Effector memory CD4-positive, alpha-beta T cell (primary cell): ENCODE results near the gene CLDN2.

Experiments
- DNase-seq, 3 donors: peaks; one replicate each; pipeline ENCODE4 v3.0.0-alpha.2; 2020
- H3K27ac ChIP-seq: 2 replicates; pipeline ENCODE4 v1.7.0; 2013; ENCODE audit warnings: mild to moderate bottlenecking, low read length, moderate library complexity; ENCODE audit not compliant: insufficient read depth, poor library complexity, severe bottlenecking
- H3K27me3 ChIP-seq: replicated peaks from 2 replicates; pipeline ENCODE4 v1.7.0; 2013; ENCODE audit warnings: mild to moderate bottlenecking, low read length; ENCODE audit not compliant: insufficient read depth, control insufficient read depth, poor library complexity, severe bottlenecking
- H3K36me3 ChIP-seq: 2 replicates; pipeline ENCODE4 v1.7.0; 2013; ENCODE audit warnings: mild to moderate bottlenecking, low read length, moderate library complexity; ENCODE audit not compliant: control insufficient read depth, insufficient read depth
- H3K4me1 ChIP-seq: 2 replicates; pipeline ENCODE4 v1.7.0; 2013; ENCODE audit warnings: low read length, mild to moderate bottlenecking; ENCODE audit not compliant: control insufficient read depth, insufficient read depth, poor library complexity, severe bottlenecking
- H3K4me3 ChIP-seq: 2 replicates; pipeline ENCODE4 v1.7.0; 2013; ENCODE audit warnings: low read length, low read depth, mild to moderate bottlenecking; ENCODE audit not compliant: insufficient read depth, poor library complexity, severe bottlenecking
- H3K9me3 ChIP-seq: 2 replicates; pipeline ENCODE4 v1.7.0; 2013; ENCODE audit warnings: mild to moderate bottlenecking, low read length, moderate library complexity; ENCODE audit not compliant: control insufficient read depth

The CLDN2 gene

GRCh38 chrX:106936246-106936645 is 16.0 kb downstream of the CLDN2 start:
- no peak overlapping the region for H3K27ac ChIP-seq
- H3K9me3 ChIP-seq, result no peaks in the 10 kb centered on the region
- peaks cover 6% of the 10 kb centered on the region for H3K4me1 ChIP-seq
- H3K36me3 ChIP-seq, result no peaks in the 10 kb centered on the region
- DNase-seq, result no peak
- no peaks in the 10 kb centered on the region for H3K27me3 ChIP-seq
- H3K4me3 ChIP-seq, result no peak overlapping the region

GRCh38 chrX:106939566-106939965 is 19.4 kb downstream of the CLDN2 start:
- Histone ChIP-seq H3K36me3 (no peaks in the 10 kb centered on the region), H3K27ac (no peak overlapping the region), H3K27me3 (no peaks in the 10 kb centered on the region), H3K4me3 (no peak overlapping the region), H3K9me3 (no peaks in the 10 kb centered on the region), H3K4me1 (no peaks in the 10 kb centered on the region)
- DNase-seq, result no peak

GRCh38 chrX:106940068-106940467 is 19.9 kb downstream of the CLDN2 start:
- no peak overlapping the region for H3K4me3 ChIP-seq
- no peaks in the 10 kb centered on the region for H3K9me3 ChIP-seq
- H3K36me3 ChIP-seq, result no peaks in the 10 kb centered on the region
- DNase-seq, result no peak
- no peaks in the 10 kb centered on the region for H3K4me1 ChIP-seq
- H3K27me3 ChIP-seq, result no peaks in the 10 kb centered on the region
- H3K27ac ChIP-seq, result no peak overlapping the region

DNA sequence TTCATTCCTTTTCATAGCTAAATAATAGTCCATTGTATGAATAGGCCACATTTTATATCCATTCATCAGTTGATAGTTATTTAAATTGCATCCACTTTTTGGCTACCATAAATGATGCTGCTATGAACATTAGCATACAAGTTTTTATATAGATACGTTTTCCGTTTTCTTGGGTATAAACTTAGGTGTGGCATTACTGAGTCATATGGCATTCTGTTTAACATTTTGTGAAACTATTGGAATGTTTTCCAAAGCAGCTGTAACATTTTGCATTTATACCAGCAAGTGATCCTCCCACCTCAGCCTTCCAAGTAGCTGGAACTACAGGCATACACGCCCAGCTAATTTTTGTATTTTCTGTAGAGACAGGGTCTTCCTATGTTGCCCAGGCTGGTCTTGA is 26.3 kb downstream of the CLDN2 start:
- Histone ChIP-seq H3K4me1 (no peaks in the 10 kb centered on the region), H3K4me3 (no peak overlapping the region), H3K9me3 (no peaks in the 10 kb centered on the region), H3K36me3 (no peaks in the 10 kb centered on the region), H3K27me3 (no peaks in the 10 kb centered on the region), H3K27ac (no peak overlapping the region)
- DNase-seq, result no peak

DNA sequence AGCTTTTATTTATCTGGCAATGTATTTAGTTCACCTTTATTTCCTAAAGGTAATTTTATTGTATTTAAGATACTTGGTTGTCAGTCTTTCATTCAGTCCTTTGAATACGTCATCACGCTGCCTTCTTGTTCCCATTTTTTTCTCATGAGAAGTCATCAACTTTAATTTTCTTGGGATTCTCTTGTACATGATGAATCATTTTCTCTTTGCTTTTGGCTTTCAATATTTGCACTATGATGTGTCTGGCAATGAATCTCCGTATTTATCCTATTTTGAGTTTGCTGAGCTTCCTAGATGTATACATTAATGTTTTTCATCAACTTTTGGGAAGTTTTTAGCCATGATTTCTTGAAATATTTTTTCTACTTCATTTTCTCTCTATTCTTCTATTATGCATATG is 28.4 kb downstream of the CLDN2 start:
- no peaks in the 10 kb centered on the region for H3K4me1 ChIP-seq
- no peak for DNase-seq
- no peaks in the 10 kb centered on the region for H3K9me3 ChIP-seq
- no peaks in the 10 kb centered on the region for H3K36me3 ChIP-seq
- no peaks in the 10 kb centered on the region for H3K27me3 ChIP-seq
- no peak overlapping the region for H3K4me3 ChIP-seq
- H3K27ac ChIP-seq, result no peak overlapping the region

DNA sequence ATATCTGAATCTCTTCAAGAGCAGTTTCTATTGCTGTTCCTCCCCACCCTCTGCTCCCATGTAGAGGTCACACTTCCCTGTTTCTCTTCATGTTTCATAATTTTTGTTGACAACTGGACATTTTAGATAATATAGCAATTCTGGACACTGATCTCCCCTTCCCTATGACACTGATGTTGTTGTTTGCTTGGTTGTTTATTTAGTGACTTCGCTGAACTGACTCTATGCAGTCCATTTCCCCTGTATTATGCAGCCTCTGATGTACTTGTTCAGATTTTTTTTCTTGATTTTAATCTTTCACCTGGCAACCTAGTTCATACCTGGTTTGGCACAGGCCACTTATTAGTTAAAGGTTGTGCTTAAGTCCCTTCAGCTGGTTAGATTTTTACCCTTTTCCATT is 29.2 kb downstream of the CLDN2 start:
- Histone ChIP-seq H3K9me3 (no peaks in the 10 kb centered on the region), H3K4me3 (no peak overlapping the region)
- no peak for DNase-seq

DNA sequence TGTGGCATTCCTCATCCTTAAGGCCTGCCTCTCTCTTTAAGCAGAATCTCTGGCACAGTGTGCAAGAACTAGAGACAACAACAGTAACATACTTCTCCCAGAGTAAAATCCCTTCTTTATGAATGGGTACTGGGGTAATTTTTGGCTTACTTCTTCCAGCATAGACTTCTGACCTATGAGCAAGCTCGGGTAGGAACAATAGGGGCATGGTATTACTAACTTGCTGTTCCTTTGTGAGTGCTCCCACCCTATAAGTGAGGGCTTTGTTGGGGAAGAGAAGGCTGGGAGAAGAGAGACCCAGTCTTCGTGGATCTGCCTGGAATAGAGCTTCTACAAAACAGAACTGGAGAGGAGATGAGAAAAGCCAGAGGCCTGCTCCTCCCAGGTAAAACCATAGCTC is 30.2 kb downstream of the CLDN2 start:
- Histone ChIP-seq H3K4me3 (no peak overlapping the region), H3K9me3 (no peaks in the 10 kb centered on the region), H3K27me3 (no peaks in the 10 kb centered on the region), H3K27ac (no peak overlapping the region), H3K36me3 (no peaks in the 10 kb centered on the region), H3K4me1 (no peaks in the 10 kb centered on the region)
- DNase-seq, result no peak

More for the DNA sequence above, 29.2 kb downstream of the CLDN2 start:
- Histone ChIP-seq H3K27me3 (no peaks in the 10 kb centered on the region), H3K4me1 (no peaks in the 10 kb centered on the region), H3K27ac (no peak overlapping the region), H3K36me3 (no peaks in the 10 kb centered on the region)

DNA sequence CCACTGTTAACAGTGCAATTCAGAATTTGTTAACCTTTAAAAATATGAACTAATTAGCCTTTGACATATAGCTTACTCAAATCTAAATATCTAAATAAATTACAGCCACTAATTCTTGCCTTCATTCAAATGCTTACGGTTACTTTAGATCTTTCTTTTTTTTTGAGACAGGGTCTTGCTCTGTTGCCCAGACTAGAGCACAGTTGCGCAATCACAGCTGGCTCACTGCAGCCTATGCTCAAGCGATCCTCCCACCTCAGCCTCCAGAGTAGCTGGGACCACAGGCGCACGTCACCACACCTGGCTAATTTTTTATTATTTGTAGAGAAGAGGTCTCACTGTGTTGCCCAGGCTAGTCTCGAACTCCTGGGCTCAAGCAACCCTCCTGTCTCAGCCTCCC is 31.0 kb downstream of the CLDN2 start:
- Histone ChIP-seq H3K4me3 (no peak overlapping the region), H3K9me3 (no peaks in the 10 kb centered on the region), H3K36me3 (no peaks in the 10 kb centered on the region), H3K4me1 (no peaks in the 10 kb centered on the region), H3K27me3 (no peaks in the 10 kb centered on the region), H3K27ac (no peak overlapping the region)
- no peak for DNase-seq

- Histone ChIP-seq H3K9me3 (no peaks in the 10 kb centered on the region), H3K27ac (no peak overlapping the region), H3K4me1 (no peaks in the 10 kb centered on the region), H3K4me3 (no peak overlapping the region), H3K36me3 (no peaks in the 10 kb centered on the region), H3K27me3 (no peaks in the 10 kb centered on the region)
- no peak for DNase-seq
Measured at GRCh38 chrX:106952089-106952488, 31.9 kb downstream of the CLDN2 start.

DNA sequence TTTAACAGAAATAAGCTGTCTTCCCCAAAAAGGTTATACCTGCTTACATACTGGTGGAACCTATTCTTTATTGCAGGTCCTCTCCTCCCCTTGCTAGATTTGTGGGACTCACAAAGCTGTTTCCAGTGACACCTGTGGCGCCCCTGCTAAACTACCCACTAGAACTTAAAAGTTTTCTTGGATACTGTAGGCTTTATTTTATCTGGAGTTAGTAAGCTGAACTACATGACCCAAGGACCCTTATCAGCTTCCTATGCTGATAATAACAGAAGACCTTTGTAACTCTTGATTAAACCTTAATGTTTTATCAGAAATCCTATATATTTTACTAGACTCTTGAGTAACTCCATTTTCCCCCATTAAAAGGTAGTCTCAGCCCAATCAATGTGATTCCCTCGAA is 32.3 kb downstream of the CLDN2 start:
- no peaks in the 10 kb centered on the region for H3K4me1 ChIP-seq
- no peaks in the 10 kb centered on the region for H3K36me3 ChIP-seq
- H3K27me3 ChIP-seq, result no peaks in the 10 kb centered on the region
- no peaks in the 10 kb centered on the region for H3K9me3 ChIP-seq
- H3K27ac ChIP-seq, result no peak overlapping the region
- no peak for DNase-seq
- H3K4me3 ChIP-seq, result no peak overlapping the region

DNA sequence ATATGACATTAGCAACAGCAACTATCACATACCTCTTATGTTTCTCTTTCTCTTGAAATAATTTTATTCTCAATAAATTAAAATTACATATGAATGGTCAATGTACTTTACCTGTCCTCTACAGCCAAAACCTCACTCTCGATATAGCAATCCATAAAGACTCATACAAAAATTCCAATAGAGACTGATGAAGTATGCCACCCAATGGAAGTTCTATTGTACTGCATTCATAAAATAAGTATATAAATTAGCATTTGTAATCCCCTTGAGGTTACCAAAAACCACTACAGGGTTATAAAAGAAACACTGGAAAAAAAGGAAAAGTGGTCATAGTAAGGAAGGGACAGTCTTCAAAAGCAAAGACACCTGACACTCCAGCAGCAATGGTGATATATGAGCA is 32.8 kb downstream of the CLDN2 start:
- no peaks in the 10 kb centered on the region for H3K4me1 ChIP-seq
- no peak overlapping the region for H3K4me3 ChIP-seq
- H3K27me3 ChIP-seq, result no peaks in the 10 kb centered on the region
- DNase-seq, result no peak
- no peaks in the 10 kb centered on the region for H3K36me3 ChIP-seq
- no peaks in the 10 kb centered on the region for H3K9me3 ChIP-seq
- no peak overlapping the region for H3K27ac ChIP-seq
